ENCODE data around the gene HSPA4. TPM values are rescaled to one million over a fixed set of nuclear protein-coding genes. Genes with fewer than 3 reads are reported as not detected.

Gene HSPA4
- total and polyA plus RNA-seq, 2 donors (not counting 1 experiment from before 2014, with no cell fraction given): 18.1 to 95.0 TPM

DNA sequence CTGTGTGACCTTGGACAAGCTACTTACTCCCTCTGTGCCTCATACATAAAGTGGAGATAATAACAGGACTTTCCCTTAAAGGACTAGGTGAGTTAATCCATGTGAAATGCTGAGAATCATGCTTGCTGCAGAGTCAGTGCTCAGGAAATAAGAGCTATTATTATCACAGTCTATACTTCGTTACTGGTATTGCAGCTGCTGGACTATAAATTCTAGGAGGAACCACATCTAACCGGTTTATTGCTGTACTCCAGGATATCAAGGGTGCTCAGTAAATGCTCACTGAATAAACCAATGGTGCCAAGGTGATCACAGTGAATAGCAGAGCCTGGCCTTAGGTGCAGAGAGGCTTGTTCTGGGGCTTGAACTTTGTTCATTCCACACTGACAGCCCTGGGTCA is 69.3 kb downstream of the HSPA4 start:
- peaks cover 3% of the 10 kb centered on the region for H3K27me3 Mint-ChIP-seq
- Histone ChIP-seq H3K4me3 (ENCODE audit: control extremely low read depth in 1 of 5, extremely low read depth in 1 of 5, insufficient read depth in 1 of 5, low read depth in 2 of 5, low read length in 4 of 5) (no peak overlapping the region), H3K4me1 (ENCODE audit: control insufficient read depth in 2 of 2, insufficient read depth in 2 of 2, low read length in 2 of 2) (no peaks in the 10 kb centered on the region), H3K9me3 (ENCODE audit: control extremely low read depth in 1 of 3, control insufficient read depth in 2 of 3, insufficient read depth in 1 of 3, low read length in 2 of 3) (no peaks in the 10 kb centered on the region), H4K20me1 (ENCODE audit: control insufficient read depth, insufficient read depth, low read length, poor library complexity, severe bottlenecking) (no peaks in the 10 kb centered on the region), H3K27ac (ENCODE audit: low read length in 2 of 2) (no peak overlapping the region), H3K27me3 (replicated peaks in 1 of 4; ENCODE audit: control extremely low read depth in 1 of 4, control insufficient read depth in 3 of 4, insufficient read depth in 4 of 4, low read length in 3 of 4) (no peaks in the 10 kb centered on the region), H2AFZ (ENCODE audit: insufficient read depth, low read depth, low read length, poor library complexity, severe bottlenecking) (no peak overlapping the region), H3K4me2 (replicated peaks; ENCODE audit: low read depth, low read length, poor library complexity, severe bottlenecking) (no peak overlapping the region), H3K79me2 (ENCODE audit: control insufficient read depth, insufficient read depth, low read length) (no peaks in the 10 kb centered on the region), H3K9ac (ENCODE audit: low read length) (no peak overlapping the region), H3K36me3 (replicated peaks in 1 of 2; ENCODE audit: control extremely low read depth in 1 of 2, control insufficient read depth in 1 of 2, extremely low read depth in 1 of 2, insufficient read depth in 2 of 2, low read length in 1 of 2) (no peaks in the 10 kb centered on the region)
- no peak overlapping the region for H3K27ac Mint-ChIP-seq
- ChIA-PET POLR2A (no interaction called here), CTCF (no interaction called here)
- no peak for ATAC-seq (ENCODE audit: low read depth)
- 0% methylated on average over 2 of the region's 2 CpGs for WGBS (ENCODE audit: insufficient coverage)
- no peak for TF ChIP-seq EZH2 (IDR thresholded peaks at IDR 0.05; ENCODE audit: borderline replicate concordance, insufficient read depth, low read depth, low read length, poor library complexity, severe bottlenecking)
- TF ChIP-seq CTCF (IDR thresholded peaks at IDR 0.05): no peak
- DNase-seq: no peak
- H3K4me1 Mint-ChIP-seq: no peaks in the 10 kb centered on the region
- no peaks in the 10 kb centered on the region for H3K9me3 Mint-ChIP-seq (ENCODE audit: insufficient read depth)
- intact Hi-C loops (cut with micrococcal nuclease): no loop called here
- no peak overlapping the region for H3K4me3 Mint-ChIP-seq

DNA sequence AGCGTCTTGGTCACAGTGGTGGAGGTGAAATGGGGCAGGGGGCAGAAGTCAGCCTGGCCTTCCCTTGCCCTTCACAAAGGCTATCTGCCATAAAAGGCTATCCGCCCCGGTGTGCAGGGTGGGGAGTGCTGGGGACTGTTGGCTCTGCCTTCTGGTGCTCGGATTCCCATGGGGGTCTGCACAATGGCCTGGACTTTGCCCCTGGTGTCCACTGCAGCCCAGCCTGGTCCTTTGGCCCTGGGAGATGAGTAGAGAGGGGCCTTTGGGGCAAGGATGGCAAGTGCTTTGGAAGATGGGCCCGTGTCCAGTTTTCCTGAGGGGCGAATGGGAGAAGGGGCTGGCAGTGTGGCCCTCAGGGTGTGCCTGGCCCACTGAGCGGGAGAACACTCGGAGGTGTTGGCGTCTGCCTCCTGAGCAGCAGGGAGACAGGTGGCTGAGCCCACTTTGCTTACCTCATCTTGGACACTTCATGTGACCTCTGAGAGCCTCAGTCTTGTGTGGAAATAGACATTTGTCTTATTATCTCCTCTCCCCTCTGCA is 69.9 kb downstream of the HSPA4 start:
- no peaks in the 10 kb centered on the region for H3K79me2 ChIP-seq (ENCODE audit: control insufficient read depth, insufficient read depth, low read length)
- Mint-ChIP-seq H3K27ac (no peak overlapping the region), H3K4me3 (no peak overlapping the region), H3K9me3 (ENCODE audit: insufficient read depth) (no peaks in the 10 kb centered on the region), H3K4me1 (no peaks in the 10 kb centered on the region), H3K27me3 (peaks cover 7% of the 10 kb centered on the region)
- TF ChIP-seq EZH2 (IDR thresholded peaks at IDR 0.05; ENCODE audit: borderline replicate concordance, insufficient read depth, low read depth, low read length, poor library complexity, severe bottlenecking): no peak
- TF ChIP-seq CTCF (IDR thresholded peaks at IDR 0.05): no peak
- POLR2A ChIA-PET: no interaction called here
- CTCF ChIA-PET: no interaction called here
- no peak overlapping the region for H3K9ac ChIP-seq (ENCODE audit: low read length)
- H3K36me3 ChIP-seq (replicated peaks in 1 of 2; ENCODE audit: control extremely low read depth in 1 of 2, control insufficient read depth in 1 of 2, extremely low read depth in 1 of 2, insufficient read depth in 2 of 2, low read length in 1 of 2): no peaks in the 10 kb centered on the region
- H3K27ac ChIP-seq (ENCODE audit: low read length in 2 of 2): no peak overlapping the region
- intact Hi-C loops (cut with micrococcal nuclease): no loop called here
- H3K4me2 ChIP-seq (replicated peaks; ENCODE audit: low read depth, low read length, poor library complexity, severe bottlenecking): no peak overlapping the region
- WGBS (ENCODE audit: insufficient coverage): 98% methylated on average over 6 of the region's 9 CpGs
- H4K20me1 ChIP-seq (ENCODE audit: control insufficient read depth, insufficient read depth, low read length, poor library complexity, severe bottlenecking): no peaks in the 10 kb centered on the region
- no peak for DNase-seq
- no peak overlapping the region for H3K4me3 ChIP-seq (ENCODE audit: control extremely low read depth in 1 of 5, extremely low read depth in 1 of 5, insufficient read depth in 1 of 5, low read depth in 2 of 5, low read length in 4 of 5)
- no peaks in the 10 kb centered on the region for H3K9me3 ChIP-seq (ENCODE audit: control extremely low read depth in 1 of 3, control insufficient read depth in 2 of 3, insufficient read depth in 1 of 3, low read length in 2 of 3)
- H3K4me1 ChIP-seq (ENCODE audit: control insufficient read depth in 2 of 2, insufficient read depth in 2 of 2, low read length in 2 of 2): no peaks in the 10 kb centered on the region
- H2AFZ ChIP-seq (ENCODE audit: insufficient read depth, low read depth, low read length, poor library complexity, severe bottlenecking): no peak overlapping the region
- ATAC-seq (ENCODE audit: low read depth): no peak
- H3K27me3 ChIP-seq (replicated peaks in 1 of 4; ENCODE audit: control extremely low read depth in 1 of 4, control insufficient read depth in 3 of 4, insufficient read depth in 4 of 4, low read length in 3 of 4): no peaks in the 10 kb centered on the region

All from B cell (primary cell).